GM03348 (cell line): Measurements from ENCODE around the gene KDELR3.

Experiments used
- DNase-seq: peaks from one replicate; pipeline ENCODE4 v3.0.0; 2012; ENCODE audit warnings: low spot score

KDELR3 gene

GRCh38 chr22:38523029-38523428 is 55.1 kb downstream of the KDELR3 start:
- DNase-seq, result no peak

DNA sequence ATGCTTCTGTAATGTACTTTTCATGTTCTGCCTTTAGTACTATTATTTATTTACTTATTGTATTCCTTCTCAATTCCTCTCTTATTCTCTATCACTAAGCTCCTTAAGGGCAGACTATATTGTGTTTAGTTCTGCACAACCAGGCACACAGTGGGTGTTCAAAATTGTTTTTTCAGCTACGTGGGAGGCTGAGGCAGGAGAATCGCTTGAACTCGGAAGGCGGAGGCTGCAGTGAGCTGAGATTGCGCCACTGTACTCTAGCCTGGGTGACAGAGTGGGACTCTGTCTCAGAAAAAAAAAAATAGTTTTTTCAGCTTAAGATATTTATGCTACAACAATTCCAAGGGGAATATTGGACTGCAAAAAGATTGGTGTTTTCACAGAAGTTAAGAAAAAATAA is 55.6 kb downstream of the KDELR3 start:
- no peak for DNase-seq

DNA sequence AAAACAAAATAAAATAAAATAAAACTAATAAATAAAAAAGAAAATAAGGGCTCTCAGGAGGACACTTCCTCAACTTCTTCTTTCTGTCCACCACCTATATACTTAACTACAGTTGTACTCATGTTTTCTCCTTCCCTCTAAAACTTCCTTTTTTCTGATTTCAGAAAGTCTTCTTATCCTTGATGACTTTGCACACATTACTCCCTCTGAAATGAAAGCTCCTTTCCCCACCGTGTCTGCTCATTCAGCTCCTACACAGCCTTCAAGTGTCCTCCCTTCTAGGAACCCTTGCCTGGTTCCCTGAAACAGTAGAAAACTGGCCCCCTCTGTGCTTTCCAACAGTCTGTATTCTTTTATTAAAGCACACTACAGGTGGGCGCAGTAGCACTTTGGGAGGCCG is 56.5 kb downstream of the KDELR3 start:
- DNase-seq, result no peak

GRCh38 chr22:38531251-38531938 is 63.5 kb downstream of the KDELR3 start:
- DNase-seq, result no peak
